GM19099 (cell line): ENCODE data around the gene TRAF3IP1.

Experiments
- POLR2A ChIP-seq: IDR thresholded peaks from 3 replicates; pipeline ENCODE4 v1.6.1; 2011; ENCODE audit warnings: low read depth; ENCODE audit not compliant: insufficient read length; ENCODE audit errors: extremely low read depth

The TRAF3IP1 gene

GRCh38 chr2:238404406-238405216, 84.3 kb downstream of the TRAF3IP1 start:
- TF ChIP-seq POLR2A = no peak

GRCh38 chr2:238406221-238406997, 86.1 kb downstream of the TRAF3IP1 start:
- no peak for TF ChIP-seq POLR2A

GRCh38 chr2:238406998-238407285, 86.6 kb downstream of the TRAF3IP1 start:
- TF ChIP-seq POLR2A = no peak

GRCh38 chr2:238407566-238407965, 87.2 kb downstream of the TRAF3IP1 start:
- no peak for TF ChIP-seq POLR2A

GRCh38 chr2:238408615-238409340, 88.5 kb downstream of the TRAF3IP1 start:
- no peak for TF ChIP-seq POLR2A

- TF ChIP-seq POLR2A = no peak
Observed at GRCh38 chr2:238409341-238410199, 89.3 kb downstream of the TRAF3IP1 start.

GRCh38 chr2:238412067-238412767, 91.9 kb downstream of the TRAF3IP1 start:
- no peak for TF ChIP-seq POLR2A

GRCh38 chr2:238413368-238413767, 93.0 kb downstream of the TRAF3IP1 start:
- TF ChIP-seq POLR2A = no peak

GRCh38 chr2:238415036-238415764, 94.9 kb downstream of the TRAF3IP1 start:
- TF ChIP-seq POLR2A = no peak

GRCh38 chr2:238415893-238416292, 95.6 kb downstream of the TRAF3IP1 start:
- TF ChIP-seq POLR2A = no peak

GRCh38 chr2:238418196-238418998, 98.1 kb downstream of the TRAF3IP1 start:
- TF ChIP-seq POLR2A = no peak

- no peak for TF ChIP-seq POLR2A
Observed at GRCh38 chr2:238418999-238419546, 98.8 kb downstream of the TRAF3IP1 start.
